ENCODE data around the gene INPP4B.

Gene INPP4B

GRCh38 chr4:142725886-142726285 lies 120.2 kb downstream of the INPP4B start:
- no peak for DNase-seq

GRCh38 chr4:142721187-142721586 lies 124.9 kb downstream of the INPP4B start:
- no peak for DNase-seq

- DNase-seq, result peak in 1 of 2 experiments; percentile 41
Observed at GRCh38 chr4:142719854-142720541, 126.1 kb downstream of the INPP4B start.

- DNase-seq, result no peak
Observed at GRCh38 chr4:142718981-142719380, 127.1 kb downstream of the INPP4B start.

GRCh38 chr4:142715727-142716126 lies 130.4 kb downstream of the INPP4B start:
- DNase-seq, result peak in 1 of 2 experiments; percentile 9

GRCh38 chr4:142713282-142714030 lies 132.6 kb downstream of the INPP4B start:
- DNase-seq, result no peak

GRCh38 chr4:142708231-142708630 lies 137.9 kb downstream of the INPP4B start:
- DNase-seq, result no peak

GRCh38 chr4:142707401-142707800 lies 138.7 kb downstream of the INPP4B start:
- DNase-seq, result no peak

- no peak for DNase-seq
Observed at GRCh38 chr4:142706381-142706780, 139.7 kb downstream of the INPP4B start.

GRCh38 chr4:142705820-142706219 lies 140.3 kb downstream of the INPP4B start:
- no peak for DNase-seq

GRCh38 chr4:142703694-142704309 lies 142.3 kb downstream of the INPP4B start:
- no peak for DNase-seq

- DNase-seq, result no peak
Observed at GRCh38 chr4:142701017-142701416, 145.1 kb downstream of the INPP4B start.

GRCh38 chr4:142700531-142700930 lies 145.6 kb downstream of the INPP4B start:
- DNase-seq, result no peak

- no peak for DNase-seq
Observed at GRCh38 chr4:142698552-142698951, 147.5 kb downstream of the INPP4B start.

GRCh38 chr4:142697928-142698327 lies 148.2 kb downstream of the INPP4B start:
- DNase-seq, result no peak

GRCh38 chr4:142697320-142697719 lies 148.8 kb downstream of the INPP4B start:
- DNase-seq, result no peak

GRCh38 chr4:142696334-142697122 lies 149.6 kb downstream of the INPP4B start:
- DNase-seq, result no peak

GRCh38 chr4:142690406-142691163 lies 155.5 kb downstream of the INPP4B start:
- DNase-seq, result peak in 1 of 2 experiments; percentile 25

GRCh38 chr4:142687547-142688275 lies 158.4 kb downstream of the INPP4B start:
- no peak for DNase-seq

- peak in 1 of 2 experiments; percentile 5 for DNase-seq
Observed at GRCh38 chr4:142686081-142686480, 160.0 kb downstream of the INPP4B start.

GRCh38 chr4:142683997-142684396 lies 162.1 kb downstream of the INPP4B start:
- no peak for DNase-seq

GRCh38 chr4:142683503-142683902 lies 162.6 kb downstream of the INPP4B start:
- no peak for DNase-seq

Measured in NCI-H446 (cell line).